GM19395 (cell line): ENCODE measurements around the gene NDUFB8.

Experiments used
- ATAC-seq: cut with Tn5 transposase; IDR thresholded peaks from one replicate; pipeline ENCODE4 v1.9.1; 2021; ENCODE audit warnings: mild to moderate bottlenecking, moderate library complexity; ENCODE audit not compliant: unreplicated experiment

NDUFB8 gene

GRCh38 chr10:100479037-100479436 is 50.6 kb downstream of the NDUFB8 start:
- ATAC-seq, result no peak

DNA sequence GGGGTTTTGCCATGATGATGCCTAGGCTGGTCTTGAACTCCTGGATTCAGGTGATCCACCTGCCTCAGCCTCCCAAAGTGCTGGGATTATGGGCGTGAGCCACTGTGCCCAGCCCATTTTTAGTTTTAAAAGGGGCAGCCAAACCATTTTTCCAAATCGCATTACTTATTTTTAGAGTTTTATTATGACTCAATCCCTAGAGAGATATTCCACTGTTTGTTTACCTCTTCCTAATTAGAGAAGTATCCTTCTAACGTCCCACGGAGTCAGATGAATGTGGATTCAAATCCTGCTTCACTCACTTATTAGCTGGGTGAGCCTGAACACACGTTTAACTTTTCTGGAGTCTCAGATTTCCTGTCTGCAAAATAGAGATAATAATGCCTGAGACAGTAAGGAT is 51.7 kb downstream of the NDUFB8 start:
- ATAC-seq, result no peak
